Natural killer cell (primary cell): ENCODE results near the gene SMIM33. TPM values are rescaled to one million over a fixed set of nuclear protein-coding genes. Genes with fewer than 3 reads are reported as not detected.

Source experiments
- ATAC-seq, 3 donors: fragments of 150-1000 bp in 2 of 3; fragments of 200-7000 bp in 1 of 3; cut with Tn5 transposase; 1 replicate in 1 of 3; 2 replicates in 2 of 3; pipeline ENCODE4 v1.10.0; 2021; ENCODE audit warnings: mild to moderate bottlenecking in 2 of 3, moderate library complexity in 2 of 3
- DNase-seq, 2 donors: peaks; one replicate each; pipeline versions ENCODE4 v3.0.0 to v3.0.0-alpha.2; 2013 to 2021; ENCODE audit warnings: mixed read lengths in 1 of 2
- H3K27ac ChIP-seq: one replicate; pipeline ENCODE4 v1.5.1; 2013; ENCODE audit warnings: mild to moderate bottlenecking, low read length
- H3K27me3 ChIP-seq: one replicate; pipeline ENCODE4 v1.6.1; 2013; ENCODE audit warnings: low read length; ENCODE audit not compliant: control insufficient read depth, insufficient read depth
- H3K36me3 ChIP-seq: one replicate; pipeline ENCODE4 v1.6.1; 2013; ENCODE audit warnings: low read length; ENCODE audit not compliant: control insufficient read depth, insufficient read depth
- H3K4me1 ChIP-seq: one replicate; pipeline ENCODE4 v1.6.1; 2013; ENCODE audit warnings: low read length; ENCODE audit not compliant: control insufficient read depth, insufficient read depth
- H3K4me3 ChIP-seq: one replicate; pipeline ENCODE4 v1.5.1; 2013; ENCODE audit warnings: low read length
- H3K9me3 ChIP-seq: one replicate; pipeline ENCODE4 v1.6.1; 2013; ENCODE audit warnings: low read length; ENCODE audit not compliant: control insufficient read depth, insufficient read depth
- H3K27ac Mint-ChIP-seq, 2 donors: one replicate each; pipeline ENCODE4 v1.8.0; 2022; ENCODE audit warnings: mild to moderate bottlenecking in 2 of 2, mixed read lengths in 2 of 2, moderate library complexity in 1 of 2
- H3K27me3 Mint-ChIP-seq, 2 donors: one replicate each; pipeline ENCODE4 v1.8.0; 2022; ENCODE audit warnings: low read depth in 2 of 2, mixed read lengths in 2 of 2
- H3K36me3 Mint-ChIP-seq: one replicate; pipeline ENCODE4 v1.8.0; 2022; ENCODE audit warnings: mixed read lengths
- H3K4me1 Mint-ChIP-seq, 2 donors: one replicate each; pipeline ENCODE4 v1.8.0; 2022; ENCODE audit warnings: mixed read lengths in 2 of 2
- H3K4me3 Mint-ChIP-seq: one replicate; pipeline ENCODE4 v1.8.0; 2022; ENCODE audit warnings: mild to moderate bottlenecking, moderate library complexity, mixed read lengths
- H3K9me3 Mint-ChIP-seq, 2 donors: one replicate each; pipeline ENCODE4 v1.8.0; 2022; ENCODE audit warnings: mixed read lengths in 2 of 2
- WGBS: methylation state at CpG from one replicate; pipeline ENCODE4 v1.1.7; 2013; ENCODE audit warnings: missing lambda C conversion rate; ENCODE audit not compliant: insufficient coverage; 5-methylcytosine and 5-hydroxymethylcytosine counted together
- intact Hi-C: fragments of 100-400 bp; cut with micrococcal nuclease; formaldehyde crosslinking; loops from one replicate; pipeline ENCODE4 v1.14.2; 2022
- total RNA-seq, 4 donors: library from RNA; stranded (reverse); fragments of 120-200 nt in 1 of 4; gene quantifications; one replicate each; pipeline versions ENCODE4 v1.2.3 to v1.2.4, GENCODE V29; 2013 to 2022
- TF ChIP-seq, protein P1 (sequence below): fragments of 200-600 bp; IDR thresholded peaks from one replicate; pipeline ENCODE4 v1.8.0; 2022; ENCODE audit warnings: antibody characterized with exemption

The SMIM33 gene
- total RNA-seq, 3 donors from 2014 or later (not counting 1 experiment from before 2014, with no cell fraction given) = not detected

GRCh38 chr5:139457653-139458306 lies 13.0 kb upstream of the SMIM33 start:
- H3K36me3 ChIP-seq = no peaks in the 10 kb centered on the region
- H3K36me3 Mint-ChIP-seq = no peaks in the 10 kb centered on the region
- H3K9me3 ChIP-seq = no peaks in the 10 kb centered on the region
- ATAC-seq = no peak
- H3K27ac ChIP-seq = peak overlapping the region; percentile 61
- H3K4me1 Mint-ChIP-seq = peaks cover 33 to 65% of the 10 kb centered on the region in 2 donors
- intact Hi-C loops = loop anchor here (1.0 to 10.0 kb wide), 3 partner anchors 25 to 257 kb away; partner anchors contain the start of genes SPATA24 and STING1
- no peak overlapping the region for H3K4me3 ChIP-seq
- no peaks in the 10 kb centered on the region for H3K27me3 ChIP-seq
- TF ChIP-seq, protein P1, sequence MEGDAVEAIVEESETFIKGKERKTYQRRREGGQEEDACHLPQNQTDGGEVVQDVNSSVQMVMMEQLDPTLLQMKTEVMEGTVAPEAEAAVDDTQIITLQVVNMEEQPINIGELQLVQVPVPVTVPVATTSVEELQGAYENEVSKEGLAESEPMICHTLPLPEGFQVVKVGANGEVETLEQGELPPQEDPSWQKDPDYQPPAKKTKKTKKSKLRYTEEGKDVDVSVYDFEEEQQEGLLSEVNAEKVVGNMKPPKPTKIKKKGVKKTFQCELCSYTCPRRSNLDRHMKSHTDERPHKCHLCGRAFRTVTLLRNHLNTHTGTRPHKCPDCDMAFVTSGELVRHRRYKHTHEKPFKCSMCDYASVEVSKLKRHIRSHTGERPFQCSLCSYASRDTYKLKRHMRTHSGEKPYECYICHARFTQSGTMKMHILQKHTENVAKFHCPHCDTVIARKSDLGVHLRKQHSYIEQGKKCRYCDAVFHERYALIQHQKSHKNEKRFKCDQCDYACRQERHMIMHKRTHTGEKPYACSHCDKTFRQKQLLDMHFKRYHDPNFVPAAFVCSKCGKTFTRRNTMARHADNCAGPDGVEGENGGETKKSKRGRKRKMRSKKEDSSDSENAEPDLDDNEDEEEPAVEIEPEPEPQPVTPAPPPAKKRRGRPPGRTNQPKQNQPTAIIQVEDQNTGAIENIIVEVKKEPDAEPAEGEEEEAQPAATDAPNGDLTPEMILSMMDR = no peak
- peak in 1 of 2 donors; percentile 40 for DNase-seq
- H3K27ac Mint-ChIP-seq = peak overlapping the region; percentile 57 to 92
- H3K4me1 ChIP-seq = peaks cover 52% of the 10 kb centered on the region
- H3K4me3 Mint-ChIP-seq = peak overlapping the region; percentile 37
- H3K9me3 Mint-ChIP-seq = no peaks in the 10 kb centered on the region
- WGBS = 72% methylated on average over 4 of the region's 5 CpGs
- no peaks in the 10 kb centered on the region for H3K27me3 Mint-ChIP-seq

- intact Hi-C loops = loop anchor here (1.0 to 10.0 kb wide), 3 partner anchors 24 to 256 kb away; partner anchors contain the start of genes SPATA24 and STING1
- Histone ChIP-seq H3K36me3 (no peaks in the 10 kb centered on the region), H3K9me3 (no peaks in the 10 kb centered on the region), H3K4me3 (no peak overlapping the region), H3K27me3 (no peaks in the 10 kb centered on the region), H3K4me1 (peaks cover 48% of the 10 kb centered on the region), H3K27ac (peak overlapping the region; percentile 61)
- TF ChIP-seq, protein P1 = no peak
- WGBS = 26% methylated on average over 8 of the region's 8 CpGs
- DNase-seq = peak; percentile 70 to 94
- H3K36me3 Mint-ChIP-seq = no peaks in the 10 kb centered on the region
- H3K4me1 Mint-ChIP-seq = peaks cover 33 to 59% of the 10 kb centered on the region in 2 donors
- H3K9me3 Mint-ChIP-seq = no peaks in the 10 kb centered on the region
- peak overlapping the region; percentile 73 for H3K4me3 Mint-ChIP-seq
- peak; percentile 85 to 91 (median 88) for ATAC-seq
- no peaks in the 10 kb centered on the region for H3K27me3 Mint-ChIP-seq
- peak overlapping the region; percentile 57 to 92 for H3K27ac Mint-ChIP-seq
Measured at GRCh38 chr5:139458580-139459407, 12.0 kb upstream of the SMIM33 start.

- Mint-ChIP-seq H3K27ac (peak overlapping the region; percentile 57 to 92), H3K4me3 (no peak overlapping the region), H3K9me3 (no peaks in the 10 kb centered on the region), H3K4me1 (peaks cover 33 to 52% of the 10 kb centered on the region in 2 donors), H3K27me3 (no peaks in the 10 kb centered on the region), H3K36me3 (no peaks in the 10 kb centered on the region)
- ATAC-seq (no peak), DNase-seq (no peak)
- H3K27ac ChIP-seq = peak overlapping the region; percentile 61
- TF ChIP-seq, protein P1 = no peak
- H3K27me3 ChIP-seq = no peaks in the 10 kb centered on the region
- no peak overlapping the region for H3K4me3 ChIP-seq
- intact Hi-C loops = loop anchor here (5.0 to 10.0 kb wide), 2 partner anchors 57 to 255 kb away; partner anchors contain the start of gene SPATA24
- H3K4me1 ChIP-seq = peaks cover 41% of the 10 kb centered on the region
- whole genome bisulfite sequencing = 77% methylated on average over 8 of the region's 8 CpGs
- H3K9me3 ChIP-seq = no peaks in the 10 kb centered on the region
- no peaks in the 10 kb centered on the region for H3K36me3 ChIP-seq
Measured at GRCh38 chr5:139459451-139459934, 11.3 kb upstream of the SMIM33 start.
